ENCODE data around the gene STK32A.
"Not testable (repeated sequence)": the region's sequence is repeated elsewhere in the genome, so short reads cannot be mapped to it uniquely, and the experiment has no call there.

Gene STK32A

DNA sequence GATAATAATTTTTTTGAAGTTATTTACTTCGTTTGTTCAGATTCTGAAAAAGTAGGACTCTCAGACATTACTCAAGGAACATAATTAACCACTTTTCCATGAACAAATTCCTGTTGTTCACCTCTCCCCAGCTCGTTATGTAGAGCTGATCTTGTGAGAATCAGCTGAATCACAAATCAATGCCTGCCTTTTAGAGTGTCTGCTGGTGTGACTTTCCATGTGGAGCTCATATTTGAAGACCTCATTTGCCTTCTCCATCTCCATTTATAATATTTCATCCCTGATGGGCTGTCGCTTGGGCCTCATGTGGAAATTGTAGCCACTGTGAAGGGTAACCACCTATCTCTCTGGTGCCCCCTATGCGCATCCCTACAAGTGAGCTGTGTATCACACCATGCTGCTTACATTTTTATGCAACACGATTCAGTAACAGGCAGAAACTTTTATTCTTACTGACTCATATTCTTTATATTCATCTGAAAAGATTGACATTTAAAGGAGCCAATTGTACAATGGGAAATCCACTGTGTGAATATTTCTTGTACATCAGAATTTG is 111.3 kb downstream of the STK32A start:
- no peak for DNase-seq (ENCODE audit: low read depth)

DNA sequence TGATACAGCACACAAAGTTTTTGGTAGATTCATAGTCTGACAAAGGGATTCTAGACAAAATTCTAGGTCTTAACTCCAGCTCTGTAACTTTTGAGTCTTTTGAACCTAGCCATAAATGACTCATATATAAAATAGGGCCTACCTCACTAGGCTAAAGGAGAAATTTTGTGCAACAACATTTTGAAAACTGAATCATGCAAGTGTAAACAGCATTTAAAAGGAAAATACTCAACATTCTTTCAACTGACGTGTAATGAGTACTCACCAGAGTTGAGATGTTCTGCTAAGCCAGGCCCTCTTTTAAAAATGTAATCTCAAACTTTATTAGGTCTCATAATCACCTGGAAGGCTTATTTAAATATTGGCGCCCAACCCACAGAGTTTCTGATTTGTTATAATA is 113.2 kb downstream of the STK32A start:
- DNase-seq (ENCODE audit: low read depth) = no peak

DNA sequence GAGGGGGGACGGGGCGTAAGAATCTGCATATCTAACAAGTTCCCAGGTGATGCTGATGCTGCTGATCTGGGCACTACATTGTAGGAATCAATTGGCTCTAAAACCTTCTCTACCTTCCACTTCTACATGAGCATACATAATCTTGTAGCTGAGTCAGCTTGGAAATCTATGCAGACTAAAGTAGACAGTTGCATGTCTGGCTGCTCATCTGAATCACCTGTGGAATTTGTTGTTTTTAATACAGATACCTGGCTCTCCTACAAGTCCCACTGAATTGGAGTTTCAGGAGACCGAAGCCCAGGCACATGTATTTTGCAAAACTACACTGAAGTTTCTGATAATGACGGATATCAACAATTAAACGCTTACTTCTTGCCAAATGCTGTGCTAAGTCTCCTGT is 113.6 kb downstream of the STK32A start:
- no peak for DNase-seq (ENCODE audit: low read depth)

DNA sequence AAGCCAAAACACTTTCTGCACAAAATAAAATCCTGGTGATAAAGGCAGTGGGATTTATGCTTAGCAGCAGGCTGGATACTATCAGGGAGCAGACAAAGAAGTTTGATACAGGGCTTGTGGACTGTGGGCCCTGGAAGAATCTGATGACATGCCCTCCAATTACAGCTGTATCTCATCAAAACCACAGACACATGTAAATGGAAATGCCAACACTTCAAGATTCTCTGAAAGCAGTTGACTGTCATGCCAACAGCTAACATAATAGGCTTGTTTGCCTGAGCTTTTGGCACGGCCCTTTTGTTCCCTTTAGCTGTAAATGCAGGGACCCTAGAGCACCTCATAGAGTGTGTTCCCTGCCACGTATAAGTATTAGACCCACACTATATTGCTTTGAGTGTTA is 114.4 kb downstream of the STK32A start:
- no peak for DNase-seq (ENCODE audit: low read depth)

DNA sequence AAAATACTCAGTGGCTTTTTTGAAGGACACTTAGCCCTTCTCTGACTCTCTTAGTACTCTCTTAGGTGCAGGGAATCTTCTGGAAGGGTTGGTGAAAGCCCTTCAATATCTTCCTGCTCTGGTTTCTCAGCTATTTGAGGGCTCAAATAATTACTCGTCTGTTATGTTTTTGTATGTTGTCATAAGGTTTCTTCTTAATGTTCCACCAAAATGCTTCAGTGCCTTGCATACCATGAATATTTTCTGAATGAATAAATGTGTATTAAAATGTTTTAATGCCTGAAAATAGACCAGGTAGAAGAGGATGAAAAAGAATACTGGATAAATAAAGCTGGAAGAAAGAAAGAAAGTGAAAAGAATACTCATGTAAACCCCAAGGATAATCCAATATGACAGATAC is 124.3 kb downstream of the STK32A start:
- no peak for DNase-seq (ENCODE audit: low read depth)

DNA sequence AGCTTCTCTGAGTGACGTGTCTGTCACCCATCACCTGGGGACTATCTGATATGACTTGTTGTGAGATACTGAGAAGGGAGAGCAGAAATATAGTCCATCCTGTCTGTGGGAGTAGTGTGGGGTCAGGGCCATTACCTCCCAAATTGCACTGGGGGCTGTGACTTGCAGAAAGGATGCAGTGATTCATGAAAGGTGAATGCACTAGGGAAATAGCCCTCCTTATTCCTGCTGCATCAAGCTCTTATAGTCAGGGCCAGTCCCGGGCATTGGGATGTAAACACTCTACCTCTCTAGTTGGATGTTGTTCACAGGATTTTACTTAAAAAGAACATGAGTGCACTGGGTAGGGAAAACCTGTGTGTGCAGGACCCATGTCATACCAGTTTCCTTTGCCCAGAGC is 124.8 kb downstream of the STK32A start:
- DNase-seq (ENCODE audit: low read depth) = no peak

DNA sequence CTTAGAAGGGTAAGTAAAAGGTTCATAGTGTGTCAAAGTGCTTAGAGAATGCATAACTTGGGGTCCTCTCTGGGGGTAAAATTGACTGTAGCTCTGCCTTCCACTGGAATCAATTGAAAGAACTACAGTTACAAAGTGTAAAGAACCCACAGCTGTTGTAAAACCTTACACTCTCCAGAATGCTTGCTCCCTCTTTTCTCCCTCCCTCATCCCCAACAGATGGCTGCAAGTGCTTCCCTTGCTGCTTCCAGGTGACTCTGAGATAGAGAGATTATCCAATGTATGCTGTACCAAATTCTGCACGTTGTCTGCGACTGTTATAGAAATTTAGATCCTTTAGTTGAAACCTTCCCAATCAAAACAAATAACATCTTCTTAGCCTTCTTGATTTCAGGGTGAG is 126.0 kb downstream of the STK32A start:
- no peak for DNase-seq (ENCODE audit: low read depth)

DNA sequence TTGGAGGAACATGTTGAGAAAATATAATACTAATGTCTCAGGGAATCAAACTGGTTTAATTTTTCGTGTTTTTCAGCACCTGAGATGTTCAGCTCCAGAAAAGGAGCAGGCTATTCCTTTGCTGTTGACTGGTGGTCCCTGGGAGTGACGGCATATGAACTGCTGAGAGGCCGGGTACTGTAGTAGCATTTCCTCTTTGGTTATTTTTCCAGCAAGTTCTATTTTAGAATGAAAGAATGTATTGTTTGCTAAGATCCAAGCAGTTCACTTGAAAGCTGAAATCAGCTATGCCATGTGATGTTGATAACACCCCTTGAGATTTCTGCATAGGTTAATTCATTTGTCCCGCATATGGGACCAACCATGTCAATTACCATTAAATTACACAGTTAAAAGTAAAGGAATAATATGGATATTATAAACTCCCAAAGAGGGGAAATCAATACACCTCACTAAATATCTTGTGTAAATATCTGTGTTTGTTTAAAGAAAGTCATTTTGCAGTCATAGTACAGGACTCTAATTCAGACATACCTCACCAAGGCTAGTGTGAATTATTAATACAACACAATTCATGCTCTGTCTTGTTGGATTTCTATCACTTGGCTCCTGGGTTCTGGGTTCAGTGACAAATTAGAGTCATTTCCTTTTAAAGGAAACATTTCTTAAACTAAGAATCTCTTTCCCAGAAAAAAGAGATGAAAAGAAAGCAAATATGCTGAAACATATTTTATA is 126.8 kb downstream of the STK32A start:
- no peak for DNase-seq (ENCODE audit: low read depth)

DNA sequence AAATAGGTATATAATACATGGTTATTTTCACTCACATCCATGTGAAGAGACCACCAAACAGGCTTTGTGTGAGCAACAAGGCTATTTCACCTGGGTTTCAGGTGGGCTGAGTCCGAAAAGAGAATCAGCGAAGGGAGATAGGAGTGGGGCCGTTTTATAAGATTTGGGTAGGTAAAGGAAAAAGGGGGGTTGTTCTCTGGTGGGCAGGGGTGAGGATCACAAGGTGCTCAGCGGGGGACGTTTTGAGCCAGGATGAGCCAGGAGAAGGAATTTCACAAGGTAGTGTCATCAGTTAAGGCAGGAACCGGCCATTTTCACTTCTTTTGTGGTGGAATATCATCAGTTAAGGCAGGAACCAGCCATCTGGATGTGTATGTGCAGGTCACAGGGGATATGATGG is 132.6 kb downstream of the STK32A start:
- not testable (repeated sequence) for DNase-seq (ENCODE audit: low read depth)

DNA sequence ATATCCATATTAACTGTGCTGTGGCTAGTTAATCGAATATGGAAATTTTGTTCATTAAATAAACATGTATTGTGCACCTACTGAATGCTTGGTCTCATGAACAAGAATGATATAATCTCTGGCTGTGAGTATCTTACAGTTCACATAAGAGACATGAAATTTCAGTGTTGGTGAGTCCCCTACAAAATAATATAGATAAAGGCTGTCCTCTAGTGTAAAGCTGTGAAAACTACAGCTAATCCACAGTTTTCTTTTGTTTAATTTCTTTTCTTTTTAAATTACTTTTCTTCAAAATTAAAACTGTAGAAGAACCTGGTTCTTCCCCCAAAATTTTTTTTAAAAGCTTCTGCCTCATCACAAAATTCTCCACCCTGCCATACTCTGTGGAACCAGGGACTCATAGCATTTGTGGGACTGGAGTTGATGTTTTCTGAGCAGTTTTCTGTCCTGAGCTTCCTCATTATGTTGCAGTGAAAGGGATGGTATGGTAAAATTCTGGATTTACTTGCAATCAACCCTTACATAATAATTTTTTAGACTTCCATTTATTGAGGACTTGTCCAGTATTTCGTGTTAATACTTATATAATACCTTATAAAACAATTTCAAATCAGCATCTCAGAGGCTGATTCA is 135.0 kb downstream of the STK32A start:
- DNase-seq (ENCODE audit: low read depth) = no peak

DNA sequence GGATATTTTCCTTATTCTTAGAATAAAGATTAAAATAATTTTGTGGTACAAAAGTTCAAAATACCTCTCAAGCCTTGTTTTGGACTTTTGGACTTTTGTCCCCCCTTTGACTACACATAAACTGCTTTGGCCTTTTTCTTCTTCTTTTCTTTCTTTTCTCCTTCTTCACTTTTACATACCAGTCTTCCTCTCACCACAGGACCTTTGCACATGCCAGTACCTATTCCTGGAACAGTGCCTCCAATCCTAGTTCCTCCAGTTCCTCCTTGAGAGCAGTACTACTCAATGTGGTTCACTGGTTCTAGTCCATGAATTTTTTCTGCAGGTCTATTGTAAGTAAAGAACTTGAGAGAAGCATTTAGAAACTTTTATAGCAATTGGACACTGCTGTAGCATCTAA is 136.5 kb downstream of the STK32A start:
- no peak for DNase-seq (ENCODE audit: low read depth)

DNA sequence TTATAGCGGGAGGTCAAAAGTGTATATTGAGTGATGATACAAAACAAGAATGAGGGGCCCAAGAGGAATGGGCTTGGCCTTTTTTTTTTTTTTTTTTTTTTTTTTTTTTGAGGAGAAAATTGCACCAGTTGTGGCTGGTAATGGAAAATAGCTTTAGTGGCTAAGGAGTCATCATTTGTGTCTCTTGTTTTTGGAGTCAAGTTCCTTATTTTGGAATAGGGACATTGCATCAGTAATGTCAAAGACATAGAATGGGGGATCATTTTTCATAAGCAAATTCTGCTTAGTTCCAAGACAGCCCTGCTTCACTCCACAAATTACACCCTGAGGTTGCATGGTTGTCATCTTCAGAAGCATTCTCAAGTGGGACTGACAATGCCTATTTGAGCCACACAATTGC is 137.4 kb downstream of the STK32A start:
- DNase-seq (ENCODE audit: low read depth) = no peak

DNA sequence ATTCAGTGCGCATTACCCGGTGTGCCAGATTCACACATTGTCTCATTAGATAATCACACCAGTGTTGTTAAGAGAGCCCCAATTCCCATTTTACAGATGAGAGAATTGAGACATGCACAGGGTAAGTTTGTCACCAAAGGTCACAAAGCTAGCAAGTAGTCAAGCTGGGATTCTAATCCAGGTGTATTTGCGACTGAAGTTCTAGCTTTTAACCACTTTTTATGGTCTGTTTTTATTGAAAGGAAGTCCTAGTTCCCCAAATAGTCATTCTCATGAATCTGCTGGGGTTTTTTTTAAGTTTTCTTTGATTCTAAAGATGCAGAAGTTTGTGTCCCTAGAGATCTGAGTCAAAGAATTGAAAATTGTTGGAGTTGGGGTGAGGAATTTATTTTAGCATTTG is 138.5 kb downstream of the STK32A start:
- DNase-seq (ENCODE audit: low read depth) = no peak

DNA sequence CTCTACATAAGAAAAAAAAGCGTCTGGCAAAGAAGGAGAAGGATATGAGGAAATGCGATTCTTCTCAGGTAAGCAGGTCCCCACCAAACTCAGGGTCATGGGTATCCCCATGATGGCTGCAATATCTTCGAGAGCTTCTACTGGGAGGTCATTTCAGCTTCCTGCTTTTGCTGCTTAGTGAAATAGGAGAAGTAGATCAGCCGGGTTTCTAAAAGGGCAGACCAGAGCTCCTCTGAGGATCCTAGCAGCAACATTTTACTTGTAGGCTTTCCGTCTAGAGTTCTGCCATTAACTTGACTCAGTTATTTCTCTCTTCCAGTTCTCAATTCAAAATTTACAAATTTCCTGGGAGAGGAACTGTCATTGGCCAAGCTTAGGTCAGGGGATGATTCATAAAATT is 140.3 kb downstream of the STK32A start:
- DNase-seq (ENCODE audit: low read depth) = no peak

DNA sequence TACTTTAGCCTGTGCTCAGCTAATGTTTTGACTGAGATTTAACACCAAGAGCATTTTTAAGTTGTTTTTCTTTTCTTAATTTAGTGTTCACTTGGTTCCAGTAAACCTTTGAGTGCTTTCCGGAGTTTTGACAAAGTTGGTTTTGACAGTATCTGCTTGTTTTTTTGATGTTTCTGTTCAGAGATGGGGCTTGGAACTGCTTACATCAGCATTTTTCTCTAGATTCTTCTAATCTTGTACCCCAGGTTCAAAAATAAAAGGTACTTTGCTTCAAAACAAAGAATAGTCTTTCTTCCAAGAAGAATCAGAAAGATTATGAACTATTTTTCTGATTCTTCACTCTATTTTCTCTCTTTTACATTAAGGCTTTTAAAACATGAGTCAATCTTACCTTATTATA is 142.9 kb downstream of the STK32A start:
- no peak for DNase-seq (ENCODE audit: low read depth)

DNA sequence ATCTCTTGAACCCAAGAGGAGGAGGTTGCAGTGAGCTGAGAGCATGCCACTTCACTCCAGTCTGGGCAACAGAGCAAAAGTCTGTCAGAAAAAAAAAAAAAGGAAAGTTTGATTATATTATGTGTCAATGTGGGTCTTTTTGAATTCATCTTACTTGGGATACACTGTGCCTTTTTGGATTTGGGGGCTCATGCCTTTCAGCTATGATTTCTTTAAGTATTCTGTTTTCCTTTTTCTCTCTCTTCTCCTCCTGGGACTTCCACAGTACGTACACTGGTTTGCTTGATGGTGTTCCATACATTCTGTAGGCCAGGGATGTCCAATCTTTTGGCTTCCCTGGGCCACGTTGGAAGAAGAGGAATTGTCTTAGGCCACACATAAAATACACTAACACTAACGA is 146.7 kb downstream of the STK32A start:
- DNase-seq (ENCODE audit: low read depth) = no peak

DNA sequence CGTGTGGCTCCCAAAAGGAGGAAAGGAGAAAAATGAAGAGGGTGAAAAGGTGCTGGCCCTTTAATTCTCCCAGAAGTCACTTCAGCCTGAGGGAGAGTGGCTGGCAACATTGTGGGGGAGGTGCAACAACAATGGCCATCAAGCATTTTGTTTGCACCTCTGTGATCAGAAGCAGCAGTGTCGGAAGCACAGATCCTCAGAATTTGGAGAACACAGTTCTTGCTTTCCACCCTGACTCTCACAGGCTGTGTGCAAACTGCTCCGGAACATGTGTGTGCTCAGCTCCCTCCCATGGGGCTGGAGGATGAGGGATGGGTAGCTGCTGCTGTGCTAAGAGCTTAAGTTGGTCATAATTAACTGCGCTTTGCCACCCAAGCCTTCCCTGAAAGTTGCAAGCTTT is 147.9 kb downstream of the STK32A start:
- DNase-seq (ENCODE audit: low read depth) = no peak

DNA sequence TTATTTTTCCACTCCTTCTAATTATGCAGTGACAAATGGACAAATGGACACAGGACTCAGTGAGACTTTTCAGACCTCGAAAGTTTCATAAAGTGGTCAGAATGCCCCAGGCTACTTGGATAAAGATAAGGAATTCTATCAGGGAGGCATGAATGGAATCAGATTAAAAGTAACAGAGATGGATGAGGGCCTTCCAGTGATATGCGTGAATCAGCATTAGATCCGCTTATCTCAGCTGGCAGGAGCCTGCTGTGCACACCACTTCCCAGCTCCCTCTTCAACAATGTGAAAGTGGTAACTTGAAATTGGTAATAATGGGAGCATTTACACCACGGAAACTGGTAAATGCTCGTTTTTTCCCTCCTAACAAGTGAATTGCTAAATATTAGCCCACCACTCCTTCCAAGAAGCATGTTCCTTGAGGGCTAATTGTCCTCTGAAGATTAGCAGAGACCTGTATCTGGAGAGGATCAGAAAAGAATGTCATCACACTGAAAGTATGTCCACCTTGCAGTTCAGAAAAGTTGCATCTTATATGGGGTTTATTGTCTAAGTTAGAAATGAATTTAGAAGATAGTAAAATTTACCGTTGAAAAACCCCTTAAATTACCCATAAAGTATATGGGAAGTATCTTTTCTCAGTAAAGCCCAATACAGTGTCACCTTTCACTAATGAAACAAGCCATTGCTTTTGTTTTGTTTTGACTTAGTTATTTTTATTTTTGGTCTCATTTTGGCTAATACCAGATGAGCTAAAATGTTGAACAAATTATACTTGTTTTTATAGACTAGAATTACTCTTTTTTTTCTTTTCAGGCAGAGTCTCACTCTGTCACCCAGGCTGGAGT is 149.7 kb downstream of the STK32A start:
- DNase-seq (ENCODE audit: low read depth) = no peak

DNA sequence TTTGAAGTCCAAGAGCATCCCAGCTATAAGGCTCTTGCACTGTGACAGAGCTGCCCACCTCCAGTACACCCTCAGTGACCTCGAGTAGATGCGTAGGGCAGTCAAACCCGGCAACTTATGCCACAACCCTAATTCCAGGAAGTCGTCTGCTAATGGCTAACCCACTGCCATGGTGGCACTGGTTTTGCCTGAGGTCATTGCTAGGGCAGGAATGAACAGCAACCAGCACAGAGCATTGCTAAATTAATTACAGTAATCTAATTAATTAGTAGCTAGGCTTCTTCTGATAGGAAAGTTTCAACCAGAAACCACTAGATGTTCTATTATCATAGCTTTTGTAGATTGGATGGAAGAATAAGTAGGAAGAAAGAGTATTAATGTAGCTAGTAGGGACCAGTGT is 152.3 kb downstream of the STK32A start:
- no peak for DNase-seq (ENCODE audit: low read depth)

DNA sequence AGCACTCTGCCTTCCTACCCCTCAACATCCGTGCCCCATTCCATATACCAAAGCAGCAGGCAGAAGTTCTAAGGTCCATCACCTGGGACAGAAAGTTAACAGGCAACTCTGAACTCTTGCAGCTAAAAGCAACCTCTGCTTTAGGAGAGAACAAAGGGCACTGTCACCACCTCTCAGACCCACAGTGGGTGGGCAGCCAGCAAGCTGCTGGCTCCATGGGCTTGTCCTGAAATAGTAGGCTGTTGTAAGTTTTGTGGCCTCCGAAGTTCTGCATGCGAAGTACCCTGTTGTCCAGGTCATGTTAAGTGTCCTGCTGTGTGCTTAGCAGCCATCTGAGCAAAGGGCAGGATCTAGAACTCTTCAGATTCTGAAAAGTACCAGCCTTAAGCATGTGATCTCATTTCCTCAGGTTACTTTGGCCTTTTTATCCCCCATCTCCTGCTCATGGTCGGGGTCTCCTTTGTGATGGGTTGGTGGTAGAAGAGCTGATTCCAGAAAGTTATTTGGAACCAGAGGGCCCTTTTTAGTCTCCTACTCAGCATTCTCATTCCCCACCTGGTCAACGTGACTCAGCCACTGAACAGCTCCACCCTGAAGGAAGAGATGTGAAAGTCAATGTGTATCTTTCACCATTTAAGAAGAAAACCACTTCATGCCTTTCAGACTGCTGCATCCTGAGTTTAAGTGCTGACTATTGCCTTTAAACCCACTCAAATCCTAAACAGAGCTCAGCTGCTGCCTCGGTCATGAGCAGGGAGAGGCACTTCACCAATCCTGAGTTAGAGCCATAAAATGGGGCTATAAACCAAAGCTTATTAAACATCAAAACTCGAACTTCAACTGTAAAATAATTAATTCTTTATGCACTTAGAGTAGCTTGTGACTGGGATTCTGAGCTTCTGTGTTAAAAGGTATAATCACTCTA is 153.6 kb downstream of the STK32A start:
- no peak for DNase-seq (ENCODE audit: low read depth)

DNA sequence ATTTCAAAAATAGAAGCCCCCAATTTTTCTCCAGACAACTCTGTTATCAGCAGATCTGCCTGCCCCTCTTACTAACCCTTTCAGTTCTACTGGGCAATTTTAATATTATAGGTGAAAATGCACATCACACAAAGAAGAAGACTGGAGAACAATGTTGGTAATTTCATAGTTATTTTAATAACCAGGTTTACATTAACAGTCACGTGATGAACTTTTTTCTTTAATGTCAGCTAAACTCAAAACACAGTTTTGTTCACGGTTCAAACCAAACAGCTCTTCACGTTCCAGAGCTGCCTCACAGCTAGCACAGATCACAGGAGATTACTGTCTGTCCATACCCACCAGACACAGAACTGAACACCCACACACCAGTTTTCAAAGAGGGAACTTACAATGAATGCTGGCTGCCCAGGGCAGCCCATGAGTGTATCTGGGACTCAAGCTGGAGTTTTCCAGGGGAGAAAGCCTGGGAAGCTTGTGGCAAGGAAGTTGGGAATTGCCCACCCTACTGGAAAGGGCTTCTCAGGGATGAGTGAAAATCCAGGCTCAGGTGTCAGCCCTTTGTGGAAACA is 155.9 kb downstream of the STK32A start:
- DNase-seq (ENCODE audit: low read depth) = no peak
